T-cell (primary cell): ENCODE data around the gene PAMR1. TPM values are rescaled to one million over a fixed set of nuclear protein-coding genes. Genes with fewer than 3 reads are reported as not detected.

ENCODE experiments used
- ATAC-seq, 4 experiments: fragments of 200-7000 bp in 3 of 4; fragments of 150-1000 bp in 1 of 4; cut with Tn5 transposase; replicated peaks in 1 of 4; 1 replicate in 3 of 4; 2 replicates in 1 of 4; pipeline ENCODE4 v1.10.0; 2021; ENCODE audit warnings: moderate library complexity in 3 of 4, mild to moderate bottlenecking in 2 of 4, moderate number of reproducible peaks in 1 of 4
- CTCF ChIA-PET, 2 donors: fragments of 300-600 bp; sonication (Branson Sonifier 250); formaldehyde crosslinking; loops; one replicate each; lab custom pipeline; 2022; ENCODE audit warnings: antibody characterized with exemption in 2 of 2; lab: Charles Lee
- POLR2A ChIA-PET, 2 donors: fragments of 300-600 bp; sonication (Branson Sonifier 250); formaldehyde crosslinking; loops; one replicate each; lab custom pipeline; 2022; ENCODE audit warnings: antibody characterized with exemption in 2 of 2; lab: Charles Lee
- DNase-seq, 35 experiments: peaks; one replicate each; pipeline versions ENCODE4 v3.0.0 to v3.0.0-alpha.2; 2013 to 2023
- H3K27ac ChIP-seq: one replicate; pipeline ENCODE4 v1.5.1; 2013; ENCODE audit warnings: low read length
- H3K27me3 ChIP-seq, 2 experiments: replicated peaks in 1 of 2; 1 replicate in 1 of 2; 2 replicates in 1 of 2; pipeline versions ENCODE4 v1.6.1 to v1.7.0; 2013; ENCODE audit warnings: low read length in 1 of 2, mixed read lengths in 1 of 2; ENCODE audit not compliant: control insufficient read depth in 2 of 2, insufficient read depth in 2 of 2; ENCODE audit errors: extremely low read depth in 1 of 2
- H3K36me3 ChIP-seq, 2 donors: 1 replicate in 1 of 2; 2 replicates in 1 of 2; pipeline versions ENCODE4 v1.6.1 to v1.7.0; 2013; ENCODE audit warnings: low read length in 1 of 2; ENCODE audit not compliant: control insufficient read depth in 2 of 2, insufficient read depth in 1 of 2; ENCODE audit errors: extremely low read depth in 1 of 2
- H3K4me1 ChIP-seq, 2 experiments: 1 replicate in 1 of 2; 2 replicates in 1 of 2; pipeline versions ENCODE4 v1.6.1 to v1.7.0; 2013; ENCODE audit warnings: low read length in 2 of 2, mixed read lengths in 1 of 2; ENCODE audit not compliant: insufficient read depth in 2 of 2, control insufficient read depth in 1 of 2; ENCODE audit errors: extremely low read depth in 1 of 2
- H3K4me3 ChIP-seq, 2 donors: 1 replicate in 1 of 2; 2 replicates in 1 of 2; pipeline versions ENCODE4 v1.5.1 to v1.7.0; 2013; ENCODE audit warnings: mild to moderate bottlenecking in 2 of 2, low read length in 1 of 2, moderate library complexity in 1 of 2; ENCODE audit not compliant: control insufficient read depth in 1 of 2; ENCODE audit errors: extremely low read depth in 1 of 2
- H3K9me3 ChIP-seq: 2 replicates; pipeline ENCODE4 v1.7.0; 2013
- H3K27ac Mint-ChIP-seq, 2 donors: one replicate each; pipeline ENCODE4 v1.8.0; 2020 to 2021; ENCODE audit warnings: mild to moderate bottlenecking in 2 of 2, mixed read lengths in 2 of 2
- H3K27me3 Mint-ChIP-seq, 2 donors: one replicate each; pipeline ENCODE4 v1.8.0; 2021 to 2022; ENCODE audit warnings: mixed read lengths in 2 of 2
- H3K36me3 Mint-ChIP-seq: one replicate; pipeline ENCODE4 v1.8.0; 2021; ENCODE audit warnings: mixed read lengths
- H3K4me1 Mint-ChIP-seq, 3 donors: one replicate each; pipeline ENCODE4 v1.8.0; 2020 to 2022; ENCODE audit warnings: mixed read lengths in 3 of 3, mild to moderate bottlenecking in 1 of 3
- H3K4me3 Mint-ChIP-seq, 3 donors: one replicate each; pipeline ENCODE4 v1.8.0; 2020 to 2022; ENCODE audit warnings: mild to moderate bottlenecking in 3 of 3, mixed read lengths in 3 of 3, moderate library complexity in 3 of 3
- H3K9me3 Mint-ChIP-seq, 3 donors: one replicate each; pipeline ENCODE4 v1.8.0; 2020 to 2022; ENCODE audit warnings: mixed read lengths in 3 of 3
- WGBS: methylation state at CpG from one replicate; pipeline ENCODE4 v1.1.5; 2013; ENCODE audit warnings: missing lambda C conversion rate; ENCODE audit not compliant: insufficient coverage; 5-methylcytosine and 5-hydroxymethylcytosine counted together
- total RNA-seq, 35 experiments: library from RNA in 6 of 35; stranded (reverse) in 6 of 35; fragments of 120-200 nt in 1 of 35; gene quantifications; one replicate each; pipeline versions ENCODE4 v1.2.1 to v1.2.4 and lab custom pipeline; 2013 to 2026

The PAMR1 gene
- total RNA-seq, 5 donors from 2014 or later (not counting 1 experiment from before 2014, with no cell fraction given): 0.20 TPM; not detected in 4

DNA sequence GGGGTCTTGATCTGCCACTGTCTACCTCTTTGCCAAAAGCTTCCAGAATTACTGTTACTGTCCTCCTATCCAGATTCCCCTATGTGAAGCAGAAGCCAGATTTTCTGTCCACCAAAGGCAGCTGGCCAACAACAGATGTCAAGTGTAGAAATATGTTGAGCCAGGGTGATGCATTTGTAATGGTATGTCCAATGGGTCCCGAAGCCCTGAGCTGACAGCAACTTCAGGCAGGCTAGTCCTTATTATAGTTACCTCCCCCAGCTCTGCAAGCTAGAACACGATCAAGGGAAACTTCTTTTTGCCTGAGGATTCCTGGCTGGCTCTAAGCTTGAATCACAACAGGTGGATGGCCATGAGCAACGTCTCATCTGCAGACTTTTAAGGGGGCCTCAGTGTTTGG, 10.2 kb downstream of the PAMR1 start:
- Histone ChIP-seq H3K4me3 (no peak overlapping the region), H3K9me3 (no peaks in the 10 kb centered on the region), H3K4me1 (no peaks in the 10 kb centered on the region), H3K27me3 (peaks cover 4 to 12% of the 10 kb centered on the region in 2 experiments), H3K27ac (no peak overlapping the region), H3K36me3 (no peaks in the 10 kb centered on the region)
- WGBS: no CpG with 5 or more reads among the region's 3 CpGs
- no peak overlapping the region for H3K27ac Mint-ChIP-seq
- H3K36me3 Mint-ChIP-seq: no peaks in the 10 kb centered on the region
- H3K4me3 Mint-ChIP-seq: no peak overlapping the region
- ATAC-seq: no peak
- H3K27me3 Mint-ChIP-seq: peaks cover 45 to 62% of the 10 kb centered on the region in 2 donors
- no peaks in the 10 kb centered on the region for H3K4me1 Mint-ChIP-seq
- CTCF ChIA-PET: no interaction called here
- H3K9me3 Mint-ChIP-seq: no peaks in the 10 kb centered on the region
- no peak for DNase-seq
- POLR2A ChIA-PET: no interaction called here

DNA sequence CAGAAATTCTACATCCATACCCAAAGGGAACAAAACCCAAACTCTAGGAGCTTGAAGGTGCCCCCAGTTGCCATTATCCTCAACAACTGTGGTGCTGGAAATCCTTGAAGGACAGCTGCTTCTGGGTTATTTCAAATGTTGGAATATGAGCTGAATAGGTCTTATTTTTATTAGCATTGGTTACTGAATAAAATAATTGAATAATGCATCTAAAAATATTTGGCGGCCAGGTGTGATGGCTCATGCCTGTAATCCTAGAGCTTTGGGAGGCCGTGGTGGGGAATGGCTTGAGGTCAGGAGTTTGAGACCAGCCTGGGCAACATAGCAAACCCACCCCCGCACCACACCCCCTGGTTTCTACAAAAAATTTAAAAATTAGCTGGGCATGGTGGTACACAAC, 10.9 kb downstream of the PAMR1 start:
- ChIA-PET POLR2A (no interaction called here), CTCF (no interaction called here)
- Histone ChIP-seq H3K9me3 (no peaks in the 10 kb centered on the region), H3K27me3 (peaks cover 2 to 11% of the 10 kb centered on the region in 2 experiments), H3K36me3 (no peaks in the 10 kb centered on the region), H3K4me1 (no peaks in the 10 kb centered on the region), H3K4me3 (no peak overlapping the region), H3K27ac (no peak overlapping the region)
- Mint-ChIP-seq H3K27me3 (peaks cover 47 to 59% of the 10 kb centered on the region in 2 donors), H3K4me3 (no peak overlapping the region), H3K27ac (no peak overlapping the region), H3K36me3 (no peaks in the 10 kb centered on the region), H3K4me1 (no peaks in the 10 kb centered on the region), H3K9me3 (no peaks in the 10 kb centered on the region)
- DNase-seq: no peak
- 100% methylated on average over 1 of the region's 3 CpGs for WGBS
- no peak for ATAC-seq

DNA sequence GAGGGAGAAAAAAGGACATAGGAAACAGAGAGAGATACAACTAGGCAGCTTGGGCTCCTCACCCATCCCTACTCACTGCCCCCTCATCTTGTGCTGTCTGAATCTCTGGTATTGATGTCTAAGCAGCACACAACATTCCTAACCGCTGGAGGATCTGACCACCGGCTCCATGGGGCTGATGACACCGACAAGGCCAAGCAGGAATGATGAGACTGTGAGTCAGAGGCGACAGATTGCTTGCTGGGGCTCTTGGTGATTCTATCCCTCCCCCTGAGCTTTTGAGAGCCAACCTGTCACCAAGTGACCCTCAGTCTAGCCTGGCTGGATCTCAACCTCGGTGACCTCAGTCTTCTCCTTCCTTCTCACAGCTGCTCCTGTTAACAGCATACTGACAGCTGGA, 13.8 kb downstream of the PAMR1 start:
- Histone ChIP-seq H3K27ac (no peak overlapping the region), H3K4me3 (no peak overlapping the region), H3K4me1 (no peaks in the 10 kb centered on the region), H3K36me3 (no peaks in the 10 kb centered on the region), H3K27me3 (peaks cover 0 to 9% of the 10 kb centered on the region in 2 experiments), H3K9me3 (no peaks in the 10 kb centered on the region)
- ChIA-PET CTCF (no interaction called here), POLR2A (interaction anchor here in 1 of 2 donors (0.6 kb wide), 1 partner anchor 209 kb away, joined by 3 read pairs; no protein-coding TSS in a partner anchor)
- Mint-ChIP-seq H3K36me3 (no peaks in the 10 kb centered on the region), H3K9me3 (peaks cover 4 to 9% (median 8%) of the 10 kb centered on the region in 3 donors), H3K4me1 (no peaks in the 10 kb centered on the region), H3K27ac (no peak overlapping the region), H3K4me3 (no peak overlapping the region), H3K27me3 (peaks cover 37 to 53% of the 10 kb centered on the region in 2 donors)
- DNase-seq: no peak
- WGBS: 56% methylated on average over 4 of the region's 5 CpGs
- ATAC-seq: no peak

DNA sequence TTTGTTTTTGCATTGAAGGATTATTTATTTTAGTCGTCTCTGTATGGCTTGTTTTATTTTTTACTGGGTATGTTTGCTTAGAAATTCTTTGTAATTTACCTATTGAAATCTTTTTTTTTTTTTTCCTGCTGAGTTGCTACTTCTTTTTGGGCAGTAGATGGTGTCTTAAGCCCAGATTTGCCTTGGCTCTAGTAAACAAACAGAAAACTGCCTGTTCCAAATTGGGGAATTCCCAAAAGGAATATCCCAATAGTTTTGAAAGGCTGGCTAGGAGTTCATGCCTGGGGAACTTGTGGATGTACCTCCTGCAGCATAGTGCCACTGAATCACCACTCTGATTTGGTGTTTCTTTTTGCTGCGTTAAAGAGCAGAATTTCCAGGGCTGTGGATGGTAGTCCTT, 17.7 kb downstream of the PAMR1 start:
- Histone ChIP-seq H3K9me3 (peaks cover 4% of the 10 kb centered on the region), H3K27me3 (peaks cover 0 to 6% of the 10 kb centered on the region in 2 experiments), H3K4me3 (no peak overlapping the region), H3K27ac (no peak overlapping the region), H3K4me1 (no peaks in the 10 kb centered on the region), H3K36me3 (no peaks in the 10 kb centered on the region)
- no peak for ATAC-seq
- Mint-ChIP-seq H3K27me3 (peaks cover 20 to 43% of the 10 kb centered on the region in 2 donors), H3K4me3 (no peak overlapping the region), H3K27ac (no peak overlapping the region), H3K4me1 (peaks cover 0 to 4% (median 0%) of the 10 kb centered on the region in 3 donors), H3K9me3 (peaks cover 9 to 22% (median 13%) of the 10 kb centered on the region in 3 donors), H3K36me3 (peaks cover 3% of the 10 kb centered on the region)
- POLR2A ChIA-PET: interaction anchor here in 1 of 2 donors (0.6 kb wide), 1 partner anchor 768 kb away, joined by 3 read pairs; no protein-coding TSS in a partner anchor
- no peak for DNase-seq
- CTCF ChIA-PET: interaction anchor here in 1 of 2 donors (0.6 kb wide), 1 partner anchor 116 kb away, joined by 3 read pairs; no protein-coding TSS in a partner anchor
- WGBS: no CpG with 5 or more reads among the region's 2 CpGs

DNA sequence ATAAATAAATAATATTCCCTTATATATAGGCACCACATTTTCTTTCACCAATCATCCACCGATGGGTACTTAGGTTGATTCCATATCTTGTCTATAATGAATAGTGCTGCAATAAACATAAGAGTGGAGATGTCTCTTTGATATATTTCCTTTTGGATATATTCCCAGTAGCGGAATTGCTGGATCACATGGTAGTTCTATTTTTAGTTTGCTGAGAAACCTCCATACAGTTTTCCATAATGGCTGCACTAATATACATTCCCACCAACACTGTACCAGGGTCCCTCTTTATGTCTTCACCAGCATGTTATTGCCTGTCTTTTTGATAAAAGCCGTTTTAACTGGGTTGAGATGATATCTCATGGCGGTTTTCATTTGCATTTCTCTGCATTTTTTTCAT, 23.6 kb downstream of the PAMR1 start:
- H3K9me3 Mint-ChIP-seq: peaks cover 0 to 15% (median 10%) of the 10 kb centered on the region in 3 donors
- no peak overlapping the region for H3K27ac Mint-ChIP-seq
- peaks cover 3% of the 10 kb centered on the region for H3K36me3 Mint-ChIP-seq
- Histone ChIP-seq H3K27ac (no peak overlapping the region), H3K4me3 (no peak overlapping the region), H3K36me3 (no peaks in the 10 kb centered on the region), H3K9me3 (peaks cover 4% of the 10 kb centered on the region), H3K27me3 (no peaks in the 10 kb centered on the region), H3K4me1 (no peaks in the 10 kb centered on the region)
- peaks cover 3 to 6% of the 10 kb centered on the region in 2 donors for H3K27me3 Mint-ChIP-seq
- CTCF ChIA-PET: no interaction called here
- DNase-seq (no peak), ATAC-seq (no peak)
- POLR2A ChIA-PET: no interaction called here
- H3K4me3 Mint-ChIP-seq: no peak overlapping the region
- WGBS: no CpG with 5 or more reads among the region's 4 CpGs
- H3K4me1 Mint-ChIP-seq: peaks cover 0 to 4% (median 0%) of the 10 kb centered on the region in 3 donors

DNA sequence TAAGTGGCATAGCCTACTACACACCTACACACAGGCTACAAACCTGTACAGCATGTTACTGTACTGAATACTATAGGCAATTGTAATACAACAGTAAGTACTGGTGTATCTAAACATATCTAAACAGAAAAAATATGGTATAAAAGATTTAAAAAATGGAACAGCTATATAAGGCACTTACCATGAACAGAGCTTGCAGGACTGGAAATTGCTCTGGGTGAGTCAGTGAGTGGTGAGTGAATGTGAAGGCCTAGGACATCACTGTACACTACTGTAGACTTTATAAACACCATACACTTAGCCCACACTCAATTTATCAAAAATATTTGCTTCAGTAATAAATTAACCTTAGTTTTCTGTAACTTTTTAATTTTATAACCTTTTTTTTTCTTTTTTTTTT, 24.7 kb downstream of the PAMR1 start:
- no peak overlapping the region for H3K27ac Mint-ChIP-seq
- peaks cover 0 to 6% (median 6%) of the 10 kb centered on the region in 3 donors for H3K9me3 Mint-ChIP-seq
- H3K4me1 Mint-ChIP-seq: no peaks in the 10 kb centered on the region
- Histone ChIP-seq H3K36me3 (no peaks in the 10 kb centered on the region), H3K4me3 (no peak overlapping the region), H3K27ac (no peak overlapping the region), H3K4me1 (no peaks in the 10 kb centered on the region), H3K27me3 (no peaks in the 10 kb centered on the region), H3K9me3 (peaks cover 3% of the 10 kb centered on the region)
- H3K4me3 Mint-ChIP-seq: no peak overlapping the region
- POLR2A ChIA-PET: no interaction called here
- peaks cover 0 to 3% of the 10 kb centered on the region in 2 donors for H3K27me3 Mint-ChIP-seq
- no peak for DNase-seq
- CTCF ChIA-PET: interaction anchor here in 1 of 2 donors (0.7 kb wide), 1 partner anchor 11 kb away, joined by 4 read pairs; no protein-coding TSS in a partner anchor
- peaks cover 3% of the 10 kb centered on the region for H3K36me3 Mint-ChIP-seq
- ATAC-seq: no peak
